HG03159 (cell line): Measurements from ENCODE around the gene TPST2.
A peak's percentile ranks its signal among the peaks of the same experiment; 100 is the strongest.
"Not testable (repeated sequence)": the region's sequence is repeated elsewhere in the genome, so short reads cannot be mapped to it uniquely, and the experiment has no call there.

Experiments used
- ATAC-seq: cut with Tn5 transposase; IDR thresholded peaks from one replicate; pipeline ENCODE4 v1.9.1; 2021; ENCODE audit warnings: mild to moderate bottlenecking, moderate library complexity; ENCODE audit not compliant: unreplicated experiment

TPST2 gene

DNA sequence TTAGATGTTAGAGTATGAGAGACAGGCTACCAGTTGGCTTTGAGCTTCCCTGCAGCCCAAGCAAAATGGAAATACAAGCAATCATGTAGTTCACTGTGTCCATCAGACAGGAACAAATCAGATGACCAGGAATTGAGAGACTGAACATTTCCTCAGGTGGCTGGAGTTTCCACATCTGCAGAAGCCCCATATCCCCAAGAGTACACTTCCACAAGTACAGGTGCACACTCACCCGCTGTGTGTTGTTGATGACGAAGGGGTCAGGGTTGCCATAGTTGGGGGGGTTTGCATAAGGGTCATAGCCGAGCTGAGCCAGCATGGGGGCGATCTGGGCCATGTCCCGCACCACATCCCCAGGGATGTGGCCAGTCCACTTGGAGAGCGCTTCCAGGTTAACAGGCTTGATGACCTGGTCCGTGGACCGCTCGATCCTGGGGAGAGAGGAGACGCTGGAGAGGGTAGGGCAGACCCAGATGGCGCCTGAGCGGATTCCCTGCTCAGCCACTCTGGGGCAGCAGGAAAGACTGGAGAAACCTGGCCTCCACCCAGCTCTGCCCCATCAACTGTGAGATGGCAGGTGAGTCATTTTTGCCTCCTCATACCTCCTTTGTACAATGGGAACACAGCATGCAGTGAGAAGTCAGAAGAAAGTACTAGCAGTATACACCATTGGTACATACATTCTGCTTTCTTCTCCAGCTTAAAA lies 53.7 kb downstream of the TPST2 start:
- no peak for ATAC-seq

DNA sequence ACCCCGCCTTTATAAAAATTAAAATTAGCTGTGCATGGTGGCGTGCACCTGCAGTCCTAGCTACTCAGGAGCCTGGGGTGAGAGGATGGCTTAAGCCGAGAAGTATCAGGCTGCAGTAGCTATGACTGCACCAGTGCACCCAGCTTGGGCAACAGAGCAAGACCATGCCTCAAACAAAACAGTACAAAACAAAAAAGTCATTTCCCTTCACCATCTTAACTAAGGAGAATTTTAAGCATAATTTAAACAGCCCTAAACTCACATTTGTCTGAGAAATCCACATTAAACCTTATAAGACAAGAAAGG lies 54.4 kb downstream of the TPST2 start:
- no peak for ATAC-seq

DNA sequence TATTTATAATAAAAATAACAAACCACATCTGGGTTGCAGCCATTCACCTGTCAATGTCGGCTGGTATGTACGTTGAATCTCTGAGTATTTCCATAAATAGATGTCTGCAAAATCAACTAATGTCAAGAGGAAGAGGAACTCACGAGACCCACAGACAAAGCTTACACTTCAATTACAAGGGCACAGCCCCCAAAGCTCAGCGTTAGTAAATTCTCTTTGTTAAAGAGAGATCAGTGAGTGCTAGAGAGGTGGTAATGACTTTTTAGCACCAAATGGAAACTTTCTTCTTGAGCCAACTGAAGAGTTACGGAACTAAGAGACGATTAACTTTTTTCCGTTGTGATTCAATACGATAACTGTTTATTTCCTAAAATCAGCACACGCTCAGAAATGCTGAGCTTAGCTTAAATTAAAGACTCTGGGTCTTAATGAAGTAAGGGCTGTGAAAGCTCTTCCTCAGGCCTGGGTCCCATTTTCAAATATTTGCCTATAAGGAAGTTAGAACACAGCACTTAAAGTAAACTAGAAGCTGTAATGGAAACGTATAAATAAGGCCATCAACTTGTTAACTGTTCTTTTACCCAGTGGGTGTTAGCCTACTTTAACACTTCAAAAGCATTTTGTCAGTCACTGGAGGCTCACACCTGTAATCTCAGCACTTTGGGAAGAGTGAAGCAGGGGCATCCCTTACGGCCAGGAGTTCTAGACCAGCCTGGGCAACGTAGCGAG lies 54.9 kb downstream of the TPST2 start:
- ATAC-seq = no peak

DNA sequence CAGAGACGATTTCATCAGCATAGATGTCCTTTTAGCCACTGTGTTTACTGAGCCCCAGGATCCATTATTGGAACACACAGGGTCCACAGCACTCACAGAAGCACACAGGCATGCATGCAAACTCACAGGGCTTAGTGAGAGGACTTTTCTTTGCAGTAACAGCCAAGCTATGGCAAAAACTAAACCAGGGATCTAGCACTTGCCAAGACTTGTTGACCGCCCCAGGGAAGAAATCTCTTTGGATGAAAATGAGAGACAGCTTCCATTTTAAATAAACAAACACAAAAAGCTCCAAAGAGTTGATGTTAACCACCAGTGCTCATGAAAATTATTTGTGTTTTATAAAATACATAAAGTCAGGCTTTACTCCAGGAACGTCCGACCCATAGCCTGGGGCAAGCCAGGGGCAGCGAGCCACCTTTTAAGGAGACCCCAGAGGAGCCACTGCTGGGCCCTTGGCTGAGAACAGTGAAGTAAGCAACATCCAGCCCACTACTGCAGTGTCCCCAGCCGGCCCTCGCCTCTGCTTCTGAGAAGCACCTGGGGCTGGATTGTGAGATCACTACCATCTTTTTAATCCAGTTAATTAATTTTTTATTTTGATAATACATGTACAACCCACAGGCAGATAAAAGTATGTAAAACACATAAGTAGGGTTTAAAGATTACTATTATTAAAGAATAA lies 55.6 kb downstream of the TPST2 start:
- no peak for ATAC-seq

DNA sequence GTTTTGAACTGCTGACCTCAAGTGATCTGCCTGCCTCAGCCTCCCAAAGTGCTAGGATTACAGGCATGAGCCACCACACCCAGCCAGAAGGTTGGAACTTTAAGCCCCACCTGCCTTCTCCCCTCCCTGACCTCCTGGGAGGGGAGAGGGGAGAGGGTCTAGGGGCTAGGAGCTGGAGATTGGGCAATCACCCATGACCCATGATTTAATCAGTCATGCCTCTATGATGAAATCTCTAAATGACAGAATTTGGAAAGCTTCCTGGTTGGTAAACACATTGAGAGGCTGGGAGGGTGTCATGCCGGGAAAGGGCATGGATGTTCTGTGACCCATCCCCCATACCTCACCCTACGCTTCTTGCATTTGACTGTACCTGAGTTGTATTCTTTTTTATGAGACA lies 60.6 kb downstream of the TPST2 start:
- no peak for ATAC-seq

DNA sequence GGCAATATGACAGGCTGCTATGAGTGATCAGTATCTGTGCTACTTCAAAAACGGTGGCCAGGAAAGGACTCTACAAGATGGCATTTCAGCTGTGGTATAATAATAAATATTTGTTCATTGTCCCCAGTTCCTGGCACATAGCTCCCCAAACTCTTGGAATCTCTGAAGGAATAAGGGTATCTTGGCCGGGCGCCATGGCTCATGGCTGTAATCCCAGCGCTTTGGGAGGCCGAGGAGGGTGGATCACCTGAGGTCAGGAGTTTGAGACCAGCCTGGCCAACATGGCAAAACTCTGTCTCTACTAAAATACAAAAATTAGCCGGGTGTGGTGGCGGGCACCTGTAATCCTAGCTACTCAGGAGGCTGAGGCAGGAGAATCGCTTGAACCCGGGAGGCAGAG lies 61.4 kb downstream of the TPST2 start:
- ATAC-seq = not testable (repeated sequence)

DNA sequence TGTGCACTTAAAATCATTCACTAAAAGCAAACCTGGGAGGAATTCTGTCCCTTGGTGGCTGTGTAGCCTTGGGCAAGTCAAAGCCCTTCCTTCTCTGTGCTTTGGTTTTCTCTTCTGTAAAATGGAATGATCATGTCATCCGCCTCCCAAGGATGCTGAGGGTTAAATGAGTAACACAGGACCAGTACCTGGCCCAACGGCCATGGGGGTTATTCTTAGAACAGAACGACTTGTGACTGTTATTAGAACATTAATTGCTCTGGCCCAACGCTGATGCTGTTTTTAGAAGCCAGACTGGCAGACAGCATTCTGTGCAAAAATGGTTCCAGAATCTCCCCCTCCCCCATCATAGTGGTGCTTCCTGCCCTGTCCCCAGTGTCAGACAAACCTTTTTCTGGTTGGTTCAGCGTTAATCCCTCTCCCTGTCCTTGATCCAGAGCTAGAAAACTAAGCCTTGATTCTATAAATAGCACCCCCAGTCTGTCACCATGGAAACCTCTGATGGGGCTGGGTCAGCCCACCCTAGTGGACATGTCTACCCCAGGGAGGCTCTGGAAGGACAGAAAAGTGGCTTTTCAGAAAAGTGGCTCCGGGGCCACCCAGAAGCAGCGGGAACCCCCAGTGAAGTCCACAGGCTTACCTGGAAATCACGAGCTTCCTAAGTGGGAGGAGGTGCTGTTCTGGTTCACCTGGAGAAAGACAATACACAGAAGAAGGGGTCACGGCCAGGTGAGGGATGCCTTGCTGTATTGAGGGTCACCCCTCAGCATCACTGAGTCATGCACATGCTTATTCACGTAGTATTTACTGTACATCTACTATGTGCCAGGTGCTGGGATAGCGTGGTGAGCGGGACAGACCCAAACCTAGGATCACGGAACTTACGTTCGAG lies 62.1 kb downstream of the TPST2 start:
- ATAC-seq = no peak

DNA sequence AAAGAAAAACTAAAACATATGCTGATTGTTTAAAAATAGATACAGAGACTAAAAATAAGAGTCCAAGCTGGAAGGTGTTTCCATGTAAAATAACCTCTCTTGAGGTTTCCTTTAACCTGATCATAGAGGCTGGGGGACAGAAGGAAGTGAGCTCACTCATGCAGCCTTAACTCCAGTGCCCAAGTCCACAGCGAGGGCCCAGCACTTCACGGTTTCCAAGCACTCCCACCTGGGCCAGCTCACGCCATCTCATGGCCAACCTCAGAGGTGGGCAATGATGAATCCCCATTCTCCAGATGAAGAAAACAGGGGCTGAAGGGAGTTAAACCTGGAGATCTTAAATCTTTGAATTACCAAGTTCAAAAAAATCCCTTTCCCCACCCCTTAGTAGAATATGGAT lies 62.8 kb downstream of the TPST2 start:
- no peak for ATAC-seq

DNA sequence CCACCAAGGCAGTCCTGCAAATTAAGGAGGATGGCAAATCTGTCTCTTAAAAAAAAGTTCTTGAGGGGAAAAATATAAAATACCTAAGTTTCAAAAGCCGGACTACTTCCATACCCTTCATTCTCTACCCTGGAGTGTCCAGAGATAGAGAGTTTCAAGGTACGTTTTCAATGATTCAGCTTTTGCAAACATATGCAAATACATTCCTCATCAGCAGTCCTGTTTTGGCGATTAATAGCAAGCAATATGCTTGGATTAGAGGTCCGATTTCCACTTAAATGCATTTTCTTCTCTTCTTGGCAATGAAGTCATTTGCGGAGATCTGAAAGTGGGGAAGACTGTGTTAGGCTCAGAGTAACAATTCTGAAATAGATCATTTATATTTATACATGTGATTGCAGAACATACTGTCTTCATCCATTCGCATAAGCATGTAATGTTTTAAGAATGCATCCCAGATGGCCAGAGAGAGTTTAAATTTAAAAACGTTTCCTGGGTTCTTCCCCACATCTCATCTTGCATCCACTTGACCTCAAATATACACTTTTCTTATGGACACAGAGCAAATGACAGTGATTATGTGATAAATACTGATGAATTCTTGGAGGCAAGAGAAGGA lies 63.9 kb downstream of the TPST2 start:
- ATAC-seq = no peak

DNA sequence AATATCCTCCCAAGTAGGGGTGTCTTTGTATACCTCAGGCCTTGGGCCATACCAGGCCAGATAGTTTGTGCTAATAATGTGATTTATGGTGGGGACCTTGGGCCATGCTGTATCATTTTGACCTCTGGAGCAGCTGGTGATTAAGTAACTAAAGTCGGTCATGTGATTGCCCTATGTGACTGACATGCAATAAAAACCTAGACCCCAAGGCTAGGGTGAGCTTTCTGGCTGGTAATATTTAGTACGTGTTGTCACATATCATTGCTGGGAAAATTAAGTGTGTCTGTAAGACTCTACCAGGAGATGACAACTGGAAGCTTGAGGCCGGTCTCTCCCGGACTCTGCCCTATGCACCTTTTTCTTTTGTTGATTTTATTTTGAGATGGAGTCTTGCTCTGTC lies 65.1 kb downstream of the TPST2 start:
- ATAC-seq = no peak

DNA sequence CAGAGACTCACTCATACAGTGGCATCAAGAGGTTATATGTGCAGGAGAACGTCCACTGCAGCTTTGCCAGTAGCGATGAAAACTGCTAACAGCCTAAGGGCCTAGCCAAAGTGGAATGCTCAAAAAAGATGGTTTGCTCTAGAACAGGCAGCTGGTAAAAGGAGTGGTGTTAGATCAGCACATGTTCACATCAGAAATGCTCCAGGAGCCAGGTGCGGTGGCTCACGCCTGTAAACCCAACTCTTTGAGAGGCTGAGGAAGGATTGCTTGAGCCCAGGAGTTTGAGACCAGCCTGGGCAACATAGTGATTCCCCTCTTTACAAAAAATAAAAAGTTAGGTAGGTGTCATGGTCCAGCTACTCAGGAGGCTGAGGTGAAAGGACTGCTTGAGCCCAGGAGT lies 67.3 kb downstream of the TPST2 start:
- no peak for ATAC-seq

DNA sequence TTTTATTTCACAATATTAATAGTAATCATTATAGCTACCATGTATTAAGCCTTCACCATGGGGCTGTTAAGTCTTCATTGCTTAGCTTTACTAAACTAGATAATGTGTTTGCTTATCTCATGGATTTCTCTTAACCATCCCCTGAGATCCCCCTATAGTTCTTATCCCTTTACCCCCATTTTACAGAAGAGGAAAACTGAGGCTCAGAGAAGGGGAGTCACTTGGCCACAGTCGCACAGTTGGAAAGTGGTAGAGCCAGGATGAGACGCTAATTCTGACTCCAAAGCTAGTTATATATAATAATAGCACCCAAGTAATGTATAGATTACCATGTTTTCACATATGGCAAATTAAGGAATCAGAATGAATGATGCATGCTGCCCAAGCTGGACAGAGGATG lies 67.9 kb downstream of the TPST2 start:
- ATAC-seq = no peak

DNA sequence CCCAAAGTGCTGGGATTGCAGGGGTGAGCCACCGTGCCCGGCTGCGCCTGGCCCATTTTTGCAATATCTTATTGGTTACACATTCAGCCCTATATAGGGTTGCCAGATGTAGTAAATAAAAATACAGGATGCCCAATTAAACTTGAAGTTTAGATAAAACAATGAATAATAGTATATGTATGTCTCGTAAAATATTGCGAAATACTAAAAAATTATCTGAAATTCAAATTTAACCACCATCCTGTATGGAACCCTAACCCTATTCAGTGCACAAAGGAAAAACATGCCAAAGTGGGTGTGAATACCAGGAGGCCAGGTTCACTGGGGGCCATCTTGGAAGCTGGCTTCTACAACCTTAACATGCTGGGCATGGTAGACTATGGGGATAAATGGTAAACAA lies 72.5 kb downstream of the TPST2 start:
- ATAC-seq = no peak

DNA sequence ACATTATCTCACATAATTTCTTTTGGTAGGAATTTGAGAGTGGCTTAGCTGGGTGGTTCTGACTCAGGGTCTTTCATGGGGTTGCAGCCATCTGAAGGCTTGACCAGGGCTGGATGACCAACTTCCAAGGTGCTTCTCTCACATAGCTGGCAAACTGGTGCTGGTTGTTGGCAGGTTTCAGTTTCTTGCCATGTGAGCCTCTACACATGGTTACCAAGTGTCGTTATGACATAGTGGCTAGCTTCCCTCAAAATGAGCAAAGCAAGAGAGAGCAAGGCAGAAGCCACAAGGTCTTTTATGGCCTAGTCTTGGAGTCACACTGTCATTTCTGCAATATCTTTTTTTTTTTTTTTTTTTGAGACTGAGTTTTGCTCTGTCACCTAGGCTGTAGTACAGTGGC lies 73.4 kb downstream of the TPST2 start:
- no peak for ATAC-seq

DNA sequence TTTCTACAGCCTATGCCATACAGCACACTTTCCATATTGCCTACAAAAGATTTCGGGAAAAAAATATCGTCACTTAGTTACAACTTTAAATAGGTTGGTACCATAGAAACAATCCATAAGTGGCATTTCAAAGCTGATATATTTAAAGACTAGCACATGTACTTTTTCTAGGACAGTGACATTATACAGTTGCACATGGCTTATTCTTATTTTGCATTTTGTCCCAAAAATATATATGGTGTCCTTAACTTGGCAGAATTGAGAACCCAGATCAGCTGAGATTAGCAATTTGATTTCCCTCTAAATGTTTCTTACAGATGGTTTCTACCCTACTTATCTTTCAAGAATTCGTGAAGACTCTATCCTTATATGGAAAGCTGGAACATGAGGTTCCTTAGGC lies 74.0 kb downstream of the TPST2 start:
- no peak for ATAC-seq

DNA sequence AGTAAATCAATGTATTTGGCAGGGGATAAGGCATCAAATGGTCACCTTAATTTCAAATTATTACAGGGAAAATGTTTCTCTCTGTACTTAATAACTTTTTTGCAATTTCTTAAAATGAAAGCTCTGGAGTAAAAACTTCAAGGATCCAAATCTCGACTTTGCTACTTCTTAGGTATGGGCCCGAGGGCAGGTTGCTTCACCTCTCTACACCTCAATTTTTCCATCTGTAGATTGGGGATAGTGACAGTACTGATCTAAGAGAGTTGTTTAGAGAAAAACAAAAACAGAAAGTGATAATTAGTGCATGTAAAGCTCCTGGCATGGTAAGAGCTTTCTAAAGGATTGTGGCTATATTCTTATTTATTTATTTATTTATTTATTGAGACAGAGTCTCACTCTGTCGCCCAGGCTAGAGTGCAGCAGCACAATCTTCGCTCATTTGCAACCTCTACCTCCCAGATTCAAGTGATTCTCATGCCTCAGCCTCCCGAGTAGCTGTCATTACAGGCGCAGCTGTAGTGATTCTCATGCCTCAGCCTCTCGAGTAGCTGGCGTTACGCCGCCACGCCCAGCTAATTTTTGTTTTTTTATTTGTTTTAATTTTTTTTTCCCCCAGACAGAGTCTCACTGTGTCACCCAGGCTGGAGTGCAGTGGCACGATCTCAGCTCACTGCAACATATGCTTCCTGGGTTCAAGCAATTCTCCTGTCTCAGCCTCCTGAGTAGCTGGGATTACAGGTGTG lies 75.3 kb downstream of the TPST2 start:
- no peak for ATAC-seq

DNA sequence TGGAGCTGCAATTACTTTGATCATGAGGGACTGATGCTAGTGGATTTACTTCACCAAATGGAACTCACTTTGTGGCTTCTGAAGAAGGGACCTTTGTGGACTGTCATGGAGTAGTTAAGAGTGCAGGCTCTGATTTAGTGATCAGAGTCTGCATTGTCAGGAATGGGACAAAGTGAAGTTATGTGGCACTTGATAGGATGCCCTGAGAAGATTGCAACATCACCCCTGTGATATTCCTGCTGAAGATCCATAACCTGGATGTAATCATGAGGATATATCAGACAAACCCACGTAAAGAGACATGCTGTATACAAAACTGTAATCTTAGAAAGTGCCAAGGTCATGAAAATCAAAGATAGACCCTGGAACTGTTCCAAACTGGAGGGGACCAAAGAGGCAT lies 76.1 kb downstream of the TPST2 start:
- ATAC-seq = no peak

DNA sequence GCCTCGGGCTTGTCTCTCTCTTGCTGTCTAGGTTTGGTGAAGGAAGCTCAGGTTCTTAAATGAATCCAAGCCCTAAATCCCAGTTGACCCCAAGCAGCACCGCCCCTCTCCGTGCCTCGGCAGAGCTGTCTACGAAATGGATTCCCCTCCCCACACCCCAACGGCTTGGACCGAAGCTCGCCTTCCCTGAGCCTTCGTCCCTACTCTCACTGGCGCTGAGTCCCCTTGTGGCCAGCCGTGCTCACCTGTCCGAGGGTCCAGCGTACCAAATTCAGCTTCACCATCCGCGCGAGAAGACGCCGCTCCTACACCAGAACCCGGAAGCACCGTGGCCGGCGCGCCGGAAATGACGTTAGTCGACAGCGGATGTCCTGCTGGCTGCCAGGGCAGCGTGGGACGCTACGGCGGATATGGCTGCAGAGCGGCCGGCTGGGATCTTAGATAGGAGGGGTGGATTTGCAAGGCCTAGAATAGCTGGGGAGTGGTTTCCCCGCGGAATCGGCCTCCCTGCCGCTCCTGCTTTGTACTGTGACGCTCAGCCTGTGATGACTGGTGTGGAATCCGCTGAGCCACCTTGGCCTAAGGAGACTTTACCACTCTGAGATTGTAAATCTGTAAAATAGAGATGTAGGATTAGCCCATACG lies 77.7 kb downstream of the TPST2 start, which contains the start of gene TFIP11:
Gene TFIP11, minus strand, starts transcription at position 325 of the 645 bp plus-strand sequence. CDS start 2,201 bp downstream, outside the sequence.
- ATAC-seq = peak; percentile 96

DNA sequence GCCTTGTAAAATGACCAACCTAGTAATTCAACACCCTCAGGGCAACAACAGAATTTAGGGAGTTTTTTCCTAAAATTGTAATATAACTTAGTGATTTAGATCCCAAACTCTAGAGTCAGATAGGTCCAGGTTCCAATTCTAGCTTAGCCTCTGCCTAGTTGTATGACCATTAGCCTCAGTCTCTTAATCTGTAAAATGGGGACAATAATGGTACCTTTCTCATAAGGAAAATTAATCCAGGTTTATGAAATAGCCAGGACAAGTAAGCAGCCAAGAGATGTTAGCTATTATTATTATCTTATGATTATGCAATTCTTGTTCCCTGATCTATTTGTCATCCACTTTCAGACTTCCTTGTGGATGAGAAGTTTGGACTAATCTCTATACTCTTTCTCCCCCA lies 81.8 kb downstream of the TPST2 start:
- ATAC-seq = no peak

DNA sequence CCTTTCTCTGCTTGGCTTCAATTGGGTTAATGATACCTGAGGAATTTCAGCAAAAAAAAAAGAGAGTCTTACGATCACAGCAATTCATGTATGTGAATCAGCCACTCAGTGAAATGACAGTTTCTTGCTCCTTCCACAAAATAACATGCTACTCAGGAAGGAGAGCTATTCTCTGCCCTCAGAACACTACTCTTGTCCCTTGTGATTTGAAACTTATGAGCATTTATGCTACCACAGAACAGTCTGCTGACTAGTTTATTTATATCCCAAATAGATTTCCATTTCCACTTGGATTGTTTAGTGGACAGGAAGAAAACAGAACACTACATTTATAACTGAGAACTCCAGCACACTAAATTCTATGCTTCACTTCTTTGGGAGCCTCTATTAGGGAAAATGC lies 86.2 kb downstream of the TPST2 start:
- no peak for ATAC-seq
